H9 (cell line): ENCODE measurements around the gene TEX55. TPM values are rescaled to one million over a fixed set of nuclear protein-coding genes. Genes with fewer than 3 reads are reported as not detected.

Experiments
- DNase-seq: peaks from one replicate; pipeline ENCODE4 v3.0.0-alpha.2; 2017
- H2AFZ ChIP-seq: one replicate; pipeline ENCODE4 v1.6.1; 2013; ENCODE audit warnings: mild to moderate bottlenecking, low read length, control low read depth, moderate library complexity
- H2AK5ac ChIP-seq: 2 replicates; pipeline ENCODE4 v1.6.1; 2013; ENCODE audit warnings: low read length, control low read depth, mixed read lengths; ENCODE audit not compliant: insufficient read length
- H2BK120ac ChIP-seq: one replicate; pipeline ENCODE4 v1.6.1; 2013; ENCODE audit warnings: low read depth, mild to moderate bottlenecking, low read length, control low read depth, inconsistent platforms; ENCODE audit not compliant: poor library complexity, severe bottlenecking
- H2BK12ac ChIP-seq: 2 replicates; pipeline ENCODE4 v1.6.1; 2013; ENCODE audit warnings: low read length, control low read depth, mixed read lengths, low read depth; ENCODE audit not compliant: insufficient read length
- H2BK15ac ChIP-seq: 2 replicates; pipeline ENCODE4 v1.6.1; 2013; ENCODE audit warnings: low read depth, low read length, control low read depth
- H2BK20ac ChIP-seq: one replicate; pipeline ENCODE4 v1.6.1; 2013; ENCODE audit warnings: low read depth, mild to moderate bottlenecking, low read length, control low read depth, inconsistent platforms; ENCODE audit not compliant: poor library complexity, severe bottlenecking
- H2BK5ac ChIP-seq: 2 replicates; pipeline ENCODE4 v1.6.1; 2013; ENCODE audit warnings: low read length, control low read depth, mixed read lengths; ENCODE audit not compliant: insufficient read length
- H3K14ac ChIP-seq: 2 replicates; pipeline ENCODE4 v1.6.1; 2013; ENCODE audit warnings: low read length, control low read depth; ENCODE audit not compliant: insufficient read depth
- H3K18ac ChIP-seq: 2 replicates; pipeline ENCODE4 v1.6.1; 2013; ENCODE audit warnings: low read depth, mild to moderate bottlenecking, mixed read lengths, low read length, control low read depth; ENCODE audit not compliant: insufficient read length
- H3K23ac ChIP-seq: 2 replicates; pipeline ENCODE4 v1.6.1; 2013; ENCODE audit warnings: low read length, control low read depth, mixed read lengths, low read depth; ENCODE audit not compliant: insufficient read length
- H3K23me2 ChIP-seq: 2 replicates; pipeline ENCODE4 v1.6.1; 2013; ENCODE audit warnings: low read depth, mild to moderate bottlenecking, mixed read lengths, low read length, control low read depth; ENCODE audit not compliant: insufficient read length, poor library complexity, severe bottlenecking
- H3K27ac ChIP-seq: 2 replicates; pipeline ENCODE4 v1.5.1; 2013; ENCODE audit warnings: low read length, control low read depth, mixed read lengths, low read depth; ENCODE audit not compliant: insufficient read length
- H3K27me3 ChIP-seq: 2 replicates; pipeline ENCODE4 v1.6.1; 2013; ENCODE audit warnings: low read length, control low read depth, inconsistent platforms; ENCODE audit not compliant: insufficient read depth
- H3K4ac ChIP-seq: 2 replicates; pipeline ENCODE4 v1.6.1; 2013; ENCODE audit warnings: low read depth, mild to moderate bottlenecking, control low read depth, inconsistent platforms, low read length, moderate library complexity
- H3K4me1 ChIP-seq: 2 replicates; pipeline ENCODE4 v1.6.1; 2013; ENCODE audit warnings: low read length, control low read depth, inconsistent platforms; ENCODE audit not compliant: insufficient read depth
- H3K4me2 ChIP-seq: 2 replicates; pipeline ENCODE4 v1.6.1; 2013; ENCODE audit warnings: low read length, control low read depth, mixed read lengths; ENCODE audit not compliant: insufficient read length, insufficient read depth
- H3K56ac ChIP-seq: 2 replicates; pipeline ENCODE4 v1.6.1; 2013; ENCODE audit warnings: low read depth, mild to moderate bottlenecking, mixed read lengths, low read length, control low read depth; ENCODE audit not compliant: insufficient read length
- H3K79me1 ChIP-seq: 2 replicates; pipeline ENCODE4 v1.6.1; 2013; ENCODE audit warnings: low read depth, mild to moderate bottlenecking, moderate library complexity, low read length, control low read depth, inconsistent platforms; ENCODE audit not compliant: insufficient read depth, poor library complexity, severe bottlenecking
- H3K79me2 ChIP-seq: 2 replicates; pipeline ENCODE4 v1.6.1; 2013; ENCODE audit warnings: low read length, control low read depth, inconsistent platforms; ENCODE audit not compliant: insufficient read depth
- H3K9ac ChIP-seq: 2 replicates; pipeline ENCODE4 v1.6.1; 2013; ENCODE audit warnings: low read length, control low read depth, mixed read lengths; ENCODE audit not compliant: insufficient read length; ENCODE audit errors: extremely low read depth
- H3K9me3 ChIP-seq: one replicate; pipeline ENCODE4 v1.6.1; 2013; ENCODE audit warnings: low read depth, low read length, inconsistent platforms; ENCODE audit not compliant: control insufficient read depth
- H3T11ph ChIP-seq: one replicate; pipeline ENCODE4 v1.6.1; 2013; ENCODE audit warnings: mild to moderate bottlenecking, low read length, control low read depth, inconsistent platforms
- H4K20me1 ChIP-seq: one replicate; pipeline ENCODE4 v1.6.1; 2013; ENCODE audit not compliant: control insufficient read depth, insufficient read length, insufficient read depth
- H4K5ac ChIP-seq: 2 replicates; pipeline ENCODE4 v1.6.1; 2013; ENCODE audit warnings: low read depth, mild to moderate bottlenecking, mixed read lengths, low read length, control low read depth; ENCODE audit not compliant: insufficient read length
- H4K8ac ChIP-seq: replicated peaks from 2 replicates; pipeline ENCODE4 v1.6.1; 2013; ENCODE audit warnings: low read length, control low read depth, mixed read lengths, low read depth; ENCODE audit not compliant: insufficient read length
- H4K91ac ChIP-seq: 2 replicates; pipeline ENCODE4 v1.6.1; 2013; ENCODE audit warnings: low read depth, mild to moderate bottlenecking, moderate library complexity, mixed read lengths, low read length, control low read depth; ENCODE audit not compliant: insufficient read length
- H3K27ac Mint-ChIP-seq, 3 experiments: 2 replicates in 2 of 3; 3 replicates in 1 of 3; pipeline ENCODE4 v1.8.0; 2020 to 2021; ENCODE audit warnings: mixed read lengths in 3 of 3, mild to moderate bottlenecking in 1 of 3, moderate library complexity in 1 of 3
- H3K27me3 Mint-ChIP-seq: 2 replicates; pipeline ENCODE4 v1.8.0; 2021; ENCODE audit warnings: low read depth, mild to moderate bottlenecking, moderate library complexity, mixed read lengths
- H3K36me3 Mint-ChIP-seq, 3 experiments: 2 replicates in 2 of 3; 3 replicates in 1 of 3; pipeline ENCODE4 v1.8.0; 2020 to 2021; ENCODE audit warnings: low read depth in 3 of 3, mixed read lengths in 3 of 3; ENCODE audit not compliant: insufficient read depth in 1 of 3
- H3K4me1 Mint-ChIP-seq, 2 experiments: 2 replicates each; pipeline ENCODE4 v1.8.0; 2020; ENCODE audit warnings: mixed read lengths in 2 of 2
- H3K4me3 Mint-ChIP-seq, 2 experiments: 2 replicates in 1 of 2; 3 replicates in 1 of 2; pipeline ENCODE4 v1.8.0; 2020 to 2021; ENCODE audit warnings: mild to moderate bottlenecking in 2 of 2, mixed read lengths in 2 of 2, moderate library complexity in 1 of 2
- H3K9me3 Mint-ChIP-seq, 2 experiments: 2 replicates in 1 of 2; 3 replicates in 1 of 2; pipeline ENCODE4 v1.8.0; 2020; ENCODE audit warnings: mild to moderate bottlenecking in 2 of 2, mixed read lengths in 2 of 2, moderate library complexity in 1 of 2
- WGBS: extraction: QIAGEN DNeasy Blood & Tissue Kit; methylation state at CpG from one replicate; pipeline ENCODE4 v1.1.7; 2013; ENCODE audit warnings: missing lambda C conversion rate, low lambda C conversion rate, mixed read lengths; ENCODE audit not compliant: insufficient read length; ENCODE audit errors: extremely low coverage; 5-methylcytosine and 5-hydroxymethylcytosine counted together
- total RNA-seq: library from RNA; stranded (reverse); gene quantifications from 2 replicates; pipeline ENCODE4 v1.2.1, GENCODE V29; 2021
- TF ChIP-seq, protein P1 (sequence below): fragments of 200-600 bp; sonication (generic); conservative IDR thresholded peaks from 3 replicates; pipeline ENCODE4 v1.8.0; 2021; ENCODE audit warnings: antibody characterized with exemption, mild to moderate bottlenecking

TEX55 gene
- total RNA-seq, 1 experiment from 2014 or later: not detected

DNA sequence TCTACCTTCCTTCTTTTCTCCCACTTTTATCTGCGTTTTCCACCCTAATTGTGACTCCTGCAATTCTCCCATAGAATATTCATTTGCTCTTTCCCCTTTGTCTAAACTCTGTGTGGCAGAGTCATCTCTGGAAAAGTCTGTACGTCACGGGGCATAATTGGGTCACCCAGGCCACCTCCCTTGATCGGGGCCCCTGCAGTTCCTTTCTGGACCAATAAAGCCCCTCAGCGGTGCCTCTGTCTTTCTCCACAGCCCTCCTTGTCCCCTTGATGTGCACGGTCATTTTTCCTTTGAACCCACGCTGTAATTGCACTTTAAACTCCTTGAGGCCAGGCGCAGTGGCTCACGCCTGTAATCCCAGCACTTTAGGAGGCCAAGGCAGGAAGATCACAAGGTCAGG, 38.1 kb downstream of the TEX55 start:
- no peaks in the 10 kb centered on the region for H3K9me3 Mint-ChIP-seq

More for the DNA sequence above, 38.1 kb downstream of the TEX55 start:
- no peaks in the 10 kb centered on the region for H4K20me1 ChIP-seq
- no peak overlapping the region for H3K14ac ChIP-seq
- H2BK15ac ChIP-seq: no peak overlapping the region
- H2BK20ac ChIP-seq: no peak overlapping the region
- H3K9ac ChIP-seq: no peak overlapping the region
- H4K91ac ChIP-seq: no peak overlapping the region
- H4K5ac ChIP-seq: no peak overlapping the region
- H3K4ac ChIP-seq: no peak overlapping the region
- Mint-ChIP-seq H3K4me1 (peaks cover 0 to 4% of the 10 kb centered on the region in 2 experiments; a peak in 1 of 4 replicates), H3K4me3 (no peak overlapping the region; a peak in 1 of 5 replicates), H3K27me3 (no peaks in the 10 kb centered on the region; the same call in 1 of the 2 replicates), H3K27ac (no peak overlapping the region), H3K36me3 (no peaks in the 10 kb centered on the region)
- no peaks in the 10 kb centered on the region for H3K79me1 ChIP-seq
- no peak overlapping the region for H2BK5ac ChIP-seq
- no peak overlapping the region for H2BK12ac ChIP-seq
- H2AK5ac ChIP-seq: no peak overlapping the region
- no peaks in the 10 kb centered on the region for H3K4me1 ChIP-seq
- no peak overlapping the region for H3K56ac ChIP-seq
- H2AFZ ChIP-seq: no peak overlapping the region
- H3K79me2 ChIP-seq: no peaks in the 10 kb centered on the region
- no peak overlapping the region for H3K18ac ChIP-seq
- H3K23ac ChIP-seq: no peak overlapping the region
- no peaks in the 10 kb centered on the region for H3K23me2 ChIP-seq
- no peak overlapping the region for H3K27ac ChIP-seq
- DNase-seq: no peak
- WGBS: no CpG with 5 or more reads among the region's 9 CpGs
- no peak overlapping the region for H3T11ph ChIP-seq
- H2BK120ac ChIP-seq: no peak overlapping the region
- TF ChIP-seq, protein P1, sequence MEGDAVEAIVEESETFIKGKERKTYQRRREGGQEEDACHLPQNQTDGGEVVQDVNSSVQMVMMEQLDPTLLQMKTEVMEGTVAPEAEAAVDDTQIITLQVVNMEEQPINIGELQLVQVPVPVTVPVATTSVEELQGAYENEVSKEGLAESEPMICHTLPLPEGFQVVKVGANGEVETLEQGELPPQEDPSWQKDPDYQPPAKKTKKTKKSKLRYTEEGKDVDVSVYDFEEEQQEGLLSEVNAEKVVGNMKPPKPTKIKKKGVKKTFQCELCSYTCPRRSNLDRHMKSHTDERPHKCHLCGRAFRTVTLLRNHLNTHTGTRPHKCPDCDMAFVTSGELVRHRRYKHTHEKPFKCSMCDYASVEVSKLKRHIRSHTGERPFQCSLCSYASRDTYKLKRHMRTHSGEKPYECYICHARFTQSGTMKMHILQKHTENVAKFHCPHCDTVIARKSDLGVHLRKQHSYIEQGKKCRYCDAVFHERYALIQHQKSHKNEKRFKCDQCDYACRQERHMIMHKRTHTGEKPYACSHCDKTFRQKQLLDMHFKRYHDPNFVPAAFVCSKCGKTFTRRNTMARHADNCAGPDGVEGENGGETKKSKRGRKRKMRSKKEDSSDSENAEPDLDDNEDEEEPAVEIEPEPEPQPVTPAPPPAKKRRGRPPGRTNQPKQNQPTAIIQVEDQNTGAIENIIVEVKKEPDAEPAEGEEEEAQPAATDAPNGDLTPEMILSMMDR: no peak
- no peaks in the 10 kb centered on the region for H3K9me3 ChIP-seq
- no peak overlapping the region for H3K4me2 ChIP-seq
- no peak overlapping the region for H4K8ac ChIP-seq
- H3K27me3 ChIP-seq: no peaks in the 10 kb centered on the region
